WTC11 (cell line): ENCODE data around the gene AMPD1. TPM values are rescaled to one million over a fixed set of nuclear protein-coding genes. Genes with fewer than 3 reads are reported as not detected.

Experiments
- ATAC-seq: fragments of 200-7000 bp; cut with Tn5 transposase; 2 replicates; pipeline ENCODE4 v1.10.0; 2021; ENCODE audit warnings: mild to moderate bottlenecking, moderate library complexity
- CTCF ChIA-PET: fragments of 300-600 bp; sonication (Branson Sonifier 250); formaldehyde crosslinking; loops from one replicate; lab custom pipeline; 2021; ENCODE audit warnings: antibody characterized with exemption; lab: Charles Lee
- POLR2A ChIA-PET: fragments of 350-600 bp; sonication (Branson Sonifier 250); formaldehyde crosslinking; loops from one replicate; lab custom pipeline; 2021; ENCODE audit warnings: antibody characterized with exemption; lab: Charles Lee
- DNase-seq: peaks from one replicate; pipeline ENCODE4 v3.0.0; 2021; ENCODE audit warnings: low spot score
- H3K27ac Mint-ChIP-seq: 2 replicates; pipeline ENCODE4 v1.8.0; 2021; ENCODE audit warnings: mixed read lengths
- H3K27me3 Mint-ChIP-seq: 2 replicates; pipeline ENCODE4 v1.8.0; 2021; ENCODE audit warnings: low read depth, mild to moderate bottlenecking, moderate library complexity, mixed read lengths
- H3K36me3 Mint-ChIP-seq: 2 replicates; pipeline ENCODE4 v1.8.0; 2021; ENCODE audit warnings: mixed read lengths
- H3K4me1 Mint-ChIP-seq: 2 replicates; pipeline ENCODE4 v1.8.0; 2022; ENCODE audit warnings: mixed read lengths
- H3K4me3 Mint-ChIP-seq: 2 replicates; pipeline ENCODE4 v1.8.0; 2021; ENCODE audit warnings: mild to moderate bottlenecking, moderate library complexity, mixed read lengths
- H3K9me3 Mint-ChIP-seq: 2 replicates; pipeline ENCODE4 v1.8.0; 2021; ENCODE audit warnings: mixed read lengths
- ATF1 ChIP-seq: sonication (generic); formaldehyde crosslinking; IDR thresholded peaks from 2 replicates; pipeline ENCODE4 v1.8.1; 2023; ENCODE audit warnings: mild to moderate bottlenecking, moderate library complexity, missing genetic modification reagents
- ELF4 ChIP-seq: sonication (generic); formaldehyde crosslinking; IDR thresholded peaks from 2 replicates; pipeline ENCODE4 v1.8.1; 2022; ENCODE audit warnings: low read depth, mild to moderate bottlenecking, moderate library complexity, missing genetic modification reagents
- EMX1 ChIP-seq: fragments of 250-450 bp; sonication (Bioruptor Pico); IDR thresholded peaks from 2 replicates; pipeline ENCODE4 v1.8.0; 2021; ENCODE audit warnings: mild to moderate bottlenecking
- FOXK1 ChIP-seq: sonication (generic); formaldehyde crosslinking; IDR thresholded peaks from 2 replicates; pipeline ENCODE4 v1.8.0; 2022; ENCODE audit warnings: mild to moderate bottlenecking, moderate library complexity, missing genetic modification reagents
- FOXP1 ChIP-seq: sonication (generic); formaldehyde crosslinking; IDR thresholded peaks from 2 replicates; pipeline ENCODE4 v1.8.0; 2022; ENCODE audit warnings: missing genetic modification reagents, mild to moderate bottlenecking, moderate library complexity, borderline replicate concordance
- HMGA2 ChIP-seq: fragments of 250-450 bp; sonication (Bioruptor Pico); IDR thresholded peaks from 2 replicates; pipeline ENCODE4 v1.4.0; 2021; ENCODE audit warnings: mild to moderate bottlenecking, moderate library complexity
- NFYB ChIP-seq: sonication (generic); formaldehyde crosslinking; conservative IDR thresholded peaks from 2 replicates; pipeline ENCODE4 v1.8.0; 2022; ENCODE audit warnings: low read depth, missing genetic modification reagents
- TEAD4 ChIP-seq: sonication (generic); formaldehyde crosslinking; IDR thresholded peaks from 2 replicates; pipeline ENCODE4 v1.8.0; 2022; ENCODE audit warnings: mild to moderate bottlenecking, missing genetic modification reagents
- TP53 ChIP-seq: sonication (generic); formaldehyde crosslinking; IDR thresholded peaks from 2 replicates; pipeline ENCODE4 v1.8.1; 2023; ENCODE audit warnings: mild to moderate bottlenecking, missing genetic modification reagents
- ZNF121 ChIP-seq: sonication (generic); formaldehyde crosslinking; IDR thresholded peaks from 2 replicates; pipeline ENCODE4 v1.8.0; 2023; ENCODE audit warnings: missing genetic modification reagents
- ZNF219 ChIP-seq: sonication (generic); formaldehyde crosslinking; IDR thresholded peaks from 2 replicates; pipeline ENCODE4 v1.8.0; 2023; ENCODE audit warnings: missing genetic modification reagents, mild to moderate bottlenecking, borderline replicate concordance
- ZNF263 ChIP-seq: sonication (generic); formaldehyde crosslinking; IDR thresholded peaks from 2 replicates; pipeline ENCODE4 v1.8.1; 2022; ENCODE audit warnings: low read depth, mild to moderate bottlenecking, moderate library complexity, missing genetic modification reagents
- total RNA-seq: library from RNA; stranded (reverse); gene quantifications from 3 replicates; pipeline ENCODE4 v1.2.3, GENCODE V29; 2021
- TF ChIP-seq, protein P1 (sequence below): sonication (generic); formaldehyde crosslinking; IDR thresholded peaks from 2 replicates; pipeline ENCODE4 v1.8.0; 2022; ENCODE audit warnings: mild to moderate bottlenecking, missing genetic modification reagents
- TF ChIP-seq, protein P2 (sequence below): sonication (generic); formaldehyde crosslinking; IDR thresholded peaks from 2 replicates; pipeline ENCODE4 v1.8.1; 2023; ENCODE audit warnings: mild to moderate bottlenecking, missing genetic modification reagents, moderate library complexity
- TF ChIP-seq, protein P3 (sequence below): fragments of 250-450 bp; sonication (Bioruptor Pico); IDR thresholded peaks from 2 replicates; pipeline ENCODE4 v2.1.2; 2022; ENCODE audit warnings: mild to moderate bottlenecking, moderate library complexity
- TF ChIP-seq, protein P4 (sequence below): fragments of 250-450 bp; sonication (Bioruptor Pico); IDR thresholded peaks from 2 replicates; pipeline ENCODE4 v1.9.0; 2021; ENCODE audit warnings: moderate library complexity, mild to moderate bottlenecking, inconsistent platforms, borderline replicate concordance
- TF ChIP-seq, protein P5 (sequence below): sonication (generic); formaldehyde crosslinking; IDR thresholded peaks from 2 replicates; pipeline ENCODE4 v1.8.0; 2022; ENCODE audit warnings: mild to moderate bottlenecking, missing genetic modification reagents
- TF ChIP-seq, protein P6 (sequence below): fragments of 250-450 bp; sonication (Bioruptor Pico); conservative IDR thresholded peaks from 2 replicates; pipeline ENCODE4 v1.9.0; 2021; ENCODE audit warnings: mild to moderate bottlenecking
- TF ChIP-seq, protein P7 (sequence below): fragments of 250-450 bp; sonication (Bioruptor Pico); IDR thresholded peaks from 2 replicates; pipeline ENCODE4 v1.8.0; 2021; ENCODE audit warnings: mild to moderate bottlenecking

AMPD1 gene
- total RNA-seq, 1 experiment from 2014 or later, result not detected

DNA sequence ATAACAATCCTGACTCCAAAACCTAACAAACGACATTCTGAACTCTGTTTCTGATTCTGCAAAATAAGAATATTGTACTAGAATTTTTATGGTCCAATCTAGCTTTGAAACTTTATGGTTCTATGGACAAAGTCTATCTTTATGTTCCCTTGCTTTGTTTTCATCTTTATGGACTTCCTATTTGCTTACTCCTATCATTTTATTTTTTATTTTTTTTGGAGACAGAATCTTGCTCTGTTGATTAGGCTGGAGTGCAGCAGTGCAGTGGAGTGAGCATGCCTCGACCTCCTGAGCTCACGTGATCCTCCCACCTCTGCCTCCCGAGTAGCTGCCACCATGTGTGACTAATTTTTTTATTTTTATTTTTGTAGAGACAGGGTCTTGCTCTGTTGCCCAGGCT lies 17.6 kb upstream of the AMPD1 start (continued):
- TF ChIP-seq, protein P1, sequence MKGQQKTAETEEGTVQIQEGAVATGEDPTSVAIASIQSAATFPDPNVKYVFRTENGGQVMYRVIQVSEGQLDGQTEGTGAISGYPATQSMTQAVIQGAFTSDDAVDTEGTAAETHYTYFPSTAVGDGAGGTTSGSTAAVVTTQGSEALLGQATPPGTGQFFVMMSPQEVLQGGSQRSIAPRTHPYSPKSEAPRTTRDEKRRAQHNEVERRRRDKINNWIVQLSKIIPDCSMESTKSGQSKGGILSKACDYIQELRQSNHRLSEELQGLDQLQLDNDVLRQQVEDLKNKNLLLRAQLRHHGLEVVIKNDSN, result no peak
- TF ChIP-seq FOXK1 (CRISPR knock-in tag), result no peak

DNA sequence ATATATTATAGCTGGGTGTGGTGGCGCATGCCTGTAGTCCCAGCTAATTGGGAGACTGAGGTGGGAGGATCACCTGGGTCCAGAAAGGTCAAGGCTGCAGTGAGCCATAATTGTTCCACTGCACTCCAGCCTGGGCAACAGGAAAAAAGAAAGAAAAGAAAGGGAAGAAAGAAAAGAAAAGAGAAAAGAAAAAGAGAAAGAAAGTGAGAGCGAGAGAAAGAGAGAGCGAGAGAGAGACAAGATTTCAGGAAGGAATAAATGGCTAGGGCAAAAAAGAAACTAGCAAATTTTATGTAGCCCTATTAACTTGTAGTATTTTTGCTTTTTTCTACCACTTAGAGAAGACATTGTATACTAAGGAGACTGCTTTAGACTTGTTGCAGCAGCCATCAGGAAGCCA lies 15.0 kb upstream of the AMPD1 start:
- no peaks in the 10 kb centered on the region for H3K9me3 Mint-ChIP-seq
- no peak for TF ChIP-seq EMX1 (CRISPR knock-in tag)
- TF ChIP-seq ZNF263, result no peak
- TF ChIP-seq TEAD4 (CRISPR knock-in tag), result no peak
- TF ChIP-seq, protein P2, sequence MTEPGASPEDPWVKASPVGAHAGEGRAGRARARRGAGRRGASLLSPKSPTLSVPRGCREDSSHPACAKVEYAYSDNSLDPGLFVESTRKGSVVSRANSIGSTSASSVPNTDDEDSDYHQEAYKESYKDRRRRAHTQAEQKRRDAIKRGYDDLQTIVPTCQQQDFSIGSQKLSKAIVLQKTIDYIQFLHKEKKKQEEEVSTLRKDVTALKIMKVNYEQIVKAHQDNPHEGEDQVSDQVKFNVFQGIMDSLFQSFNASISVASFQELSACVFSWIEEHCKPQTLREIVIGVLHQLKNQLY, result no peak
- TF ChIP-seq, protein P3, sequence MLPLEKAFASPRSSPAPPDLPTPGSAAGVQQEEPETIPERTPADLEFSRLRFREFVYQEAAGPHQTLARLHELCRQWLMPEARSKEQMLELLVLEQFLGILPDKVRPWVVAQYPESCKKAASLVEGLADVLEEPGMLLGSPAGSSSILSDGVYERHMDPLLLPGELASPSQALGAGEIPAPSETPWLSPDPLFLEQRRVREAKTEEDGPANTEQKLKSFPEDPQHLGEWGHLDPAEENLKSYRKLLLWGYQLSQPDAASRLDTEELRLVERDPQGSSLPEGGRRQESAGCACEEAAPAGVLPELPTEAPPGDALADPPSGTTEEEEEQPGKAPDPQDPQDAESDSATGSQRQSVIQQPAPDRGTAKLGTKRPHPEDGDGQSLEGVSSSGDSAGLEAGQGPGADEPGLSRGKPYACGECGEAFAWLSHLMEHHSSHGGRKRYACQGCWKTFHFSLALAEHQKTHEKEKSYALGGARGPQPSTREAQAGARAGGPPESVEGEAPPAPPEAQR (CRISPR knock-in tag), result no peak
- TF ChIP-seq, protein P4, sequence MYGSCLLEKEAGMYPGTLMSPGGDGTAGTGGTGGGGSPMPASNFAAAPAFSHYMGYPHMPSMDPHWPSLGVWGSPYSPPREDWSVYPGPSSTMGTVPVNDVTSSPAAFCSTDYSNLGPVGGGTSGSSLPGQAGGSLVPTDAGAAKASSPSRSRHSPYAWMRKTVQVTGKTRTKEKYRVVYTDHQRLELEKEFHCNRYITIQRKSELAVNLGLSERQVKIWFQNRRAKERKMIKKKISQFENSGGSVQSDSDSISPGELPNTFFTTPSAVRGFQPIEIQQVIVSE (CRISPR knock-in tag), result no peak
- no peak for TF ChIP-seq TP53 (CRISPR knock-in tag)
- TF ChIP-seq HMGA2 (CRISPR knock-in tag), result no peak
- no peak for TF ChIP-seq NFYB (CRISPR knock-in tag)
- TF ChIP-seq FOXK1 (CRISPR knock-in tag), result no peak
- no peak for TF ChIP-seq ATF1
- no peak for TF ChIP-seq ZNF219 (CRISPR knock-in tag)
- TF ChIP-seq ZNF121 (CRISPR knock-in tag), result no peak
- TF ChIP-seq, protein P5, sequence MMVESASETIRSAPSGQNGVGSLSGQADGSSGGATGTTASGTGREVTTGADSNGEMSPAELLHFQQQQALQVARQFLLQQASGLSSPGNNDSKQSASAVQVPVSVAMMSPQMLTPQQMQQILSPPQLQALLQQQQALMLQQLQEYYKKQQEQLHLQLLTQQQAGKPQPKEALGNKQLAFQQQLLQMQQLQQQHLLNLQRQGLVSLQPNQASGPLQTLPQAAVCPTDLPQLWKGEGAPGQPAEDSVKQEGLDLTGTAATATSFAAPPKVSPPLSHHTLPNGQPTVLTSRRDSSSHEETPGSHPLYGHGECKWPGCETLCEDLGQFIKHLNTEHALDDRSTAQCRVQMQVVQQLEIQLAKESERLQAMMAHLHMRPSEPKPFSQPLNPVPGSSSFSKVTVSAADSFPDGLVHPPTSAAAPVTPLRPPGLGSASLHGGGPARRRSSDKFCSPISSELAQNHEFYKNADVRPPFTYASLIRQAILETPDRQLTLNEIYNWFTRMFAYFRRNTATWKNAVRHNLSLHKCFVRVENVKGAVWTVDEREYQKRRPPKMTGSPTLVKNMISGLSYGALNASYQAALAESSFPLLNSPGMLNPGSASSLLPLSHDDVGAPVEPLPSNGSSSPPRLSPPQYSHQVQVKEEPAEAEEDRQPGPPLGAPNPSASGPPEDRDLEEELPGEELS (CRISPR knock-in tag), result no peak
- TF ChIP-seq, protein P6, sequence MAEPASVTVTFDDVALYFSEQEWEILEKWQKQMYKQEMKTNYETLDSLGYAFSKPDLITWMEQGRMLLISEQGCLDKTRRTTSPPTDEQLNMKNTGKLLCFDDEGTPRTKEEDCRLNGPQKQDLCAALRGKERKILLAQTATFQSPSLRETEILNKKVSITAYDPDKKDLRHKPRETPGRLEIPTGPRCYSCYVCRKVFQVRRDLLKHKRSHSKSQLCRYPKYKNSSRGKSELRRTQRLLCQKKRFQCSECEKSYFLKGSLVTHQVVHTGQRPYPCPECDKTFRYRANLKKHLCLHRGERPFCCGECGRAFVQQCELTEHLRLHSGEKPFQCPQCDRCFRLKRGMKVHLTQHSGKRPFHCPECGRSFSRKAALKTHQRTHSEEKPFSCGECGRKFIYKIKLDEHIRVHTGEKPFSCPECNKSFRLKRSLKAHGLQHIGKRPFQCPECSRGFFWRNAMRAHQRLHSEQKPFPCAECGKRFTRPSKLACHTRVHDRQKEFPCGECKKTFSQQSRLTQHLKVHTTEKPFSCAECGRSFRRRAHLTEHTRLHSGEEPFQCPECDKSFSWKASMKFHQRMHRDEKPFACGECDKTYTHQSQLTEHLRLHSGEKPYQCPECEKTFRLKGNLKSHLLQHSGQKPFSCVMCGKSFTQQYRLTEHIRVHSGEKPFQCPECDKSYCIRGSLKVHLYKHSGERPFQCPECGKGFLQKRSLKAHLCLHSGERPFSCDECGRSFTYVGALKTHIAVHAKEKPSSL (CRISPR knock-in tag), result no peak
- no peak for TF ChIP-seq FOXP1 (CRISPR knock-in tag)
- peaks cover 52% of the 10 kb centered on the region for H3K36me3 Mint-ChIP-seq
- ChIA-PET POLR2A (no interaction called here), CTCF (interaction anchor here (1.6 kb wide), 1 partner anchor 364 kb away, joined by 3 read pairs; no protein-coding TSS in a partner anchor)
- DNase-seq (no peak), ATAC-seq (no peak)
- no peaks in the 10 kb centered on the region for H3K4me1 Mint-ChIP-seq
- H3K4me3 Mint-ChIP-seq, result no peak overlapping the region
- no peaks in the 10 kb centered on the region for H3K27me3 Mint-ChIP-seq
- H3K27ac Mint-ChIP-seq, result no peak overlapping the region

DNA sequence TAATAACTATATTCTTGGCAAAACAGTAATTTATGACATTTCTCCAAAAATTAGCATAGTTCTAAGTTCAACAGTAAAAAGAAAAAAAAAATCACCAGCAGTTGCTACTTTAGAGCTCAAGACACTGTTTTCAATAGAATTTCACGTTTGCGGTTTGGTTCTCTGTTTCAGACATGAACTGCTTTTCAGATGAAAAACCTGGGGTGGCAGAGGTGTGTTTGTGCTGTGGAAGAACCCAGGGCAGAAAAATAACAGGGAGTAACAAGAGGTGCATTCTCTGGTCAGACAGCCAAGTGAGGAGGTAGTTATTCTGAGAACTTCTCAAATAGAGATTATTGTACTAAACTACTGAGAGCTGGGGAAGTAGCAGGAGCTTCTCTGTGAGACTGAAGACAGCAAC lies 12.3 kb upstream of the AMPD1 start:
- ChIA-PET POLR2A (no interaction called here), CTCF (no interaction called here)
- Mint-ChIP-seq H3K36me3 (peaks cover 44% of the 10 kb centered on the region), H3K4me1 (no peaks in the 10 kb centered on the region), H3K27ac (no peak overlapping the region), H3K4me3 (no peak overlapping the region), H3K27me3 (no peaks in the 10 kb centered on the region), H3K9me3 (no peaks in the 10 kb centered on the region)
- ATAC-seq (no peak), DNase-seq (no peak)
- no peak for TF ChIP-seq ELF4 (CRISPR knock-in tag)
- TF ChIP-seq, protein P7, sequence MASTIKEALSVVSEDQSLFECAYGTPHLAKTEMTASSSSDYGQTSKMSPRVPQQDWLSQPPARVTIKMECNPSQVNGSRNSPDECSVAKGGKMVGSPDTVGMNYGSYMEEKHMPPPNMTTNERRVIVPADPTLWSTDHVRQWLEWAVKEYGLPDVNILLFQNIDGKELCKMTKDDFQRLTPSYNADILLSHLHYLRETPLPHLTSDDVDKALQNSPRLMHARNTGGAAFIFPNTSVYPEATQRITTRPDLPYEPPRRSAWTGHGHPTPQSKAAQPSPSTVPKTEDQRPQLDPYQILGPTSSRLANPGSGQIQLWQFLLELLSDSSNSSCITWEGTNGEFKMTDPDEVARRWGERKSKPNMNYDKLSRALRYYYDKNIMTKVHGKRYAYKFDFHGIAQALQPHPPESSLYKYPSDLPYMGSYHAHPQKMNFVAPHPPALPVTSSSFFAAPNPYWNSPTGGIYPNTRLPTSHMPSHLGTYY, result no peak
